Activated effector memory CD4-positive, alpha-beta T cell treated with anti-CD3 and anti-CD28 coated beads, Interleukin-2, amount 50 U/mL, for 16 hours (primary cell): Measurements from ENCODE around the gene BEST1.

Source experiments
- DNase-seq: peaks from one replicate; pipeline ENCODE4 v3.0.0-alpha.2; 2020

BEST1 gene

GRCh38 chr11:61950035-61950547 is at the start of gene BEST1:
Gene BEST1 (plus strand): TSS chr11:61950351. CDS start chr11:61951807, 1,456 bp downstream.
- DNase-seq = no peak

- no peak for DNase-seq
These were observed 48.8 kb upstream of the BEST1 start for GRCh38 chr11:61901397-61901796.

GRCh38 chr11:61902313-61902712 is 47.8 kb upstream of the BEST1 start:
- DNase-seq = no peak

GRCh38 chr11:61903845-61904244 is 46.3 kb upstream of the BEST1 start:
- no peak for DNase-seq

- no peak for DNase-seq
These were observed 45.6 kb upstream of the BEST1 start for GRCh38 chr11:61904539-61905048.

GRCh38 chr11:61905067-61905696 is 45.0 kb upstream of the BEST1 start:
- DNase-seq = no peak

GRCh38 chr11:61905801-61906521 is 44.2 kb upstream of the BEST1 start:
- no peak for DNase-seq

GRCh38 chr11:61906522-61906909 is 43.6 kb upstream of the BEST1 start:
- no peak for DNase-seq

GRCh38 chr11:61907282-61907681 is 42.9 kb upstream of the BEST1 start:
- no peak for DNase-seq

- no peak for DNase-seq
These were observed 42.1 kb upstream of the BEST1 start for GRCh38 chr11:61907871-61908729.

GRCh38 chr11:61908730-61909316 is 41.3 kb upstream of the BEST1 start:
- no peak for DNase-seq

- DNase-seq = no peak
These were observed 39.7 kb upstream of the BEST1 start for GRCh38 chr11:61910187-61911127.

GRCh38 chr11:61911128-61911700 is 38.9 kb upstream of the BEST1 start:
- no peak for DNase-seq

- peak; percentile 58 for DNase-seq
These were observed 38.2 kb upstream of the BEST1 start for GRCh38 chr11:61911701-61912529.

GRCh38 chr11:61912530-61912898 is 37.6 kb upstream of the BEST1 start:
- peak; percentile 30 for DNase-seq

- peak; percentile 56 for DNase-seq
These were observed 37.0 kb upstream of the BEST1 start for GRCh38 chr11:61912991-61913698.

- peak; percentile 45 for DNase-seq
These were observed 36.3 kb upstream of the BEST1 start for GRCh38 chr11:61913699-61914395.

GRCh38 chr11:61914471-61915171 is 35.5 kb upstream of the BEST1 start:
- no peak for DNase-seq
